Hypothalamus (tissue), 51 donors: ENCODE data around the gene PBX4.

Source experiments
- DNase-seq, 51 donors: peaks; one replicate each; lab custom pipeline; 2025; lab: John Stamatoyannopoulos, UW

PBX4 gene

GRCh38 chr19:19543101-19543500 lies 75.4 kb downstream of the PBX4 start:
- no peak for DNase-seq

GRCh38 chr19:19542507-19542906 lies 76.0 kb downstream of the PBX4 start:
- no peak for DNase-seq

GRCh38 chr19:19541616-19542015 lies 76.9 kb downstream of the PBX4 start:
- DNase-seq = no peak

- DNase-seq = peak in 4 of 51 donors; percentile 5 to 36 (median 12)
These were observed 77.6 kb downstream of the PBX4 start for GRCh38 chr19:19540715-19541515.

- DNase-seq = peak in 18 of 51 donors; percentile 4 to 48 (median 26)
These were observed 78.3 kb downstream of the PBX4 start for GRCh38 chr19:19540064-19540714.

GRCh38 chr19:19539698-19540063 lies 78.8 kb downstream of the PBX4 start:
- no peak for DNase-seq

- no peak for DNase-seq
These were observed 79.7 kb downstream of the PBX4 start for GRCh38 chr19:19538785-19539166.

- peak in 4 of 51 donors; percentile 8 to 18 (median 14) for DNase-seq
These were observed 80.3 kb downstream of the PBX4 start, which contains the start of gene CILP2 for GRCh38 chr19:19538061-19538784. CILP2 (plus strand) TSS chr19:19538265; CDS start chr19:19538350, 85 bp downstream.

- no peak for DNase-seq
These were observed 81.1 kb downstream of the PBX4 start for GRCh38 chr19:19537075-19538048.

GRCh38 chr19:19535311-19536191 lies 82.9 kb downstream of the PBX4 start:
- DNase-seq = no peak

- DNase-seq = no peak
These were observed 83.8 kb downstream of the PBX4 start for GRCh38 chr19:19534556-19535265.

GRCh38 chr19:19533841-19534240 lies 84.6 kb downstream of the PBX4 start:
- no peak for DNase-seq

- DNase-seq = no peak
These were observed 85.4 kb downstream of the PBX4 start for GRCh38 chr19:19532806-19533701.

GRCh38 chr19:19531951-19532805 lies 86.3 kb downstream of the PBX4 start:
- peak in 49 of 51 donors; percentile 3 to 90 (median 65) for DNase-seq

GRCh38 chr19:19530889-19531288 lies 87.6 kb downstream of the PBX4 start:
- DNase-seq = no peak

- DNase-seq = peak in 3 of 51 donors; percentile 19 to 60 (median 60)
These were observed 88.1 kb downstream of the PBX4 start for GRCh38 chr19:19530423-19530804.
